HTR-8/SVneo (cell line): ENCODE measurements around the gene CHST2.
"Not testable (repeated sequence)": the region's sequence is repeated elsewhere in the genome, so short reads cannot be mapped to it uniquely, and the experiment has no call there.

Experiments
- DNase-seq: peaks from one replicate; pipeline ENCODE4 v3.0.0; 2011; ENCODE audit warnings: low spot score, mixed read lengths; ENCODE audit not compliant: insufficient read length
- FAIRE-seq: peaks from 2 replicates; lab custom pipeline; 2011; peaks lifted over from hg19 to GRCh38; lab: Jason Lieb, UNC

Gene CHST2

GRCh38 chr3:143163562-143164100 lies 44.1 kb downstream of the CHST2 start:
- FAIRE-seq (no peak), DNase-seq (no peak)

- DNase-seq (no peak), FAIRE-seq (no peak)
Measured at GRCh38 chr3:143165211-143165610, 45.6 kb downstream of the CHST2 start.

- DNase-seq, FAIRE-seq: not testable (repeated sequence)
Measured at GRCh38 chr3:143165612-143166285, 46.2 kb downstream of the CHST2 start.

GRCh38 chr3:143166376-143166775 lies 46.8 kb downstream of the CHST2 start:
- DNase-seq (no peak), FAIRE-seq (no peak)

GRCh38 chr3:143167969-143168854 lies 48.6 kb downstream of the CHST2 start:
- FAIRE-seq (no peak), DNase-seq (no peak)

- FAIRE-seq (no peak), DNase-seq (no peak)
Measured at GRCh38 chr3:143168855-143169192, 49.3 kb downstream of the CHST2 start.

GRCh38 chr3:143170074-143170473 lies 50.5 kb downstream of the CHST2 start:
- DNase-seq: no peak
- FAIRE-seq: no peak

- no peak for FAIRE-seq
- no peak for DNase-seq
Measured at GRCh38 chr3:143170676-143171075, 51.1 kb downstream of the CHST2 start.

- FAIRE-seq (no peak), DNase-seq (no peak)
Measured at GRCh38 chr3:143171141-143171980, 51.8 kb downstream of the CHST2 start.

- DNase-seq: no peak
- FAIRE-seq: no peak
Measured at GRCh38 chr3:143172062-143172794, 52.7 kb downstream of the CHST2 start.

GRCh38 chr3:143172795-143173145 lies 53.2 kb downstream of the CHST2 start:
- DNase-seq (no peak), FAIRE-seq (no peak)

GRCh38 chr3:143173242-143173641 lies 53.7 kb downstream of the CHST2 start:
- FAIRE-seq (no peak), DNase-seq (no peak)
